Endodermal cell (in vitro differentiated cells): ENCODE data around the gene CADM1. TPM values are rescaled to one million over a fixed set of nuclear protein-coding genes. Genes with fewer than 3 reads are reported as not detected.

ENCODE experiments used
- DNase-seq: peaks from one replicate; pipeline ENCODE4 v3.0.0-alpha.2; 2017
- H3K27ac ChIP-seq: 2 replicates; pipeline ENCODE4 v1.5.1; 2013; ENCODE audit warnings: mild to moderate bottlenecking, low read depth, low read length, moderate library complexity
- H3K27me3 ChIP-seq: 2 replicates; pipeline ENCODE4 v1.6.1; 2013; ENCODE audit warnings: mild to moderate bottlenecking, low read length, moderate library complexity; ENCODE audit not compliant: insufficient read depth, control insufficient read depth, poor library complexity, severe bottlenecking
- H3K36me3 ChIP-seq: 2 replicates; pipeline ENCODE4 v1.7.0; 2013; ENCODE audit warnings: mild to moderate bottlenecking, low read length, moderate library complexity; ENCODE audit not compliant: control insufficient read depth, insufficient read depth
- H3K4me1 ChIP-seq: one replicate; pipeline ENCODE4 v1.7.0; 2013; ENCODE audit warnings: low read length; ENCODE audit not compliant: control insufficient read depth, insufficient read depth
- H3K4me3 ChIP-seq: 2 replicates; pipeline ENCODE4 v1.5.1; 2013; ENCODE audit warnings: mild to moderate bottlenecking, low read length, moderate library complexity
- H3K9ac ChIP-seq: 2 replicates; pipeline ENCODE4 v1.6.1; 2013; ENCODE audit warnings: mild to moderate bottlenecking, low read length, moderate library complexity; ENCODE audit not compliant: poor library complexity, severe bottlenecking; ENCODE audit errors: extremely low read depth
- H3K9me3 ChIP-seq: 2 replicates; pipeline ENCODE4 v1.6.1; 2013; ENCODE audit warnings: mild to moderate bottlenecking, low read length, moderate library complexity; ENCODE audit not compliant: control insufficient read depth
- H3K27ac Mint-ChIP-seq: 2 replicates; pipeline ENCODE4 v1.8.0; 2020; ENCODE audit warnings: mixed read lengths
- H3K27me3 Mint-ChIP-seq: 2 replicates; pipeline ENCODE4 v1.8.0; 2021; ENCODE audit warnings: mild to moderate bottlenecking, mixed read lengths; ENCODE audit not compliant: insufficient read depth
- H3K36me3 Mint-ChIP-seq: 2 replicates; pipeline ENCODE4 v1.8.0; 2020; ENCODE audit warnings: low read depth, mixed read lengths
- H3K4me1 Mint-ChIP-seq: 2 replicates; pipeline ENCODE4 v1.8.0; 2020; ENCODE audit warnings: mixed read lengths
- H3K4me3 Mint-ChIP-seq: 2 replicates; pipeline ENCODE4 v1.8.0; 2020; ENCODE audit warnings: mild to moderate bottlenecking, moderate library complexity, mixed read lengths
- H3K9me3 Mint-ChIP-seq: 2 replicates; pipeline ENCODE4 v1.8.0; 2020; ENCODE audit warnings: mild to moderate bottlenecking, mixed read lengths
- CTCF ChIP-seq: fragments of 200-600 bp; sonication (generic); conservative IDR thresholded peaks from 2 replicates; pipeline ENCODE4 v1.5.0; 2021; ENCODE audit warnings: antibody characterized with exemption, mild to moderate bottlenecking
- WGBS, 2 experiments: methylation state at CpG; one replicate each; pipeline versions ENCODE4 v1.1.5 to v1.1.7; 2013; ENCODE audit warnings: missing lambda C conversion rate in 2 of 2, mixed read lengths in 1 of 2; ENCODE audit not compliant: insufficient coverage in 1 of 2, insufficient read length in 1 of 2; 5-methylcytosine and 5-hydroxymethylcytosine counted together
- total RNA-seq, 2 donors: library from RNA; stranded (reverse); fragmentation: NEBNext Ultra II Directional in 1 of 2; extraction: Animal tissue kit (Norgen Biotek cat#: 25700) in 1 of 2; gene quantifications; 2 replicates in 1 of 2; 3 replicates in 1 of 2; pipeline ENCODE4 v1.2.1, GENCODE V29; 2021

Gene CADM1
- total RNA-seq, 2 donors from 2014 or later = 76.3 to 88.2 TPM

- H3K4me1 ChIP-seq = no peaks in the 10 kb centered on the region
- H3K27me3 ChIP-seq = no peaks in the 10 kb centered on the region
- TF ChIP-seq CTCF = no peak
- no peaks in the 10 kb centered on the region for H3K9me3 ChIP-seq
- no peak overlapping the region for H3K4me3 Mint-ChIP-seq
- DNase-seq = no peak
- H3K27me3 Mint-ChIP-seq = no peaks in the 10 kb centered on the region
- 87% methylated on average over 5 of the region's 5 CpGs; no CpG with 5 or more reads in 1 of the 2 experiments for WGBS, 2 experiments
- H3K9ac ChIP-seq = no peak overlapping the region
- H3K4me1 Mint-ChIP-seq = peaks cover 42% of the 10 kb centered on the region
- H3K4me3 ChIP-seq = no peak overlapping the region
- H3K27ac ChIP-seq = no peak overlapping the region
- no peaks in the 10 kb centered on the region for H3K9me3 Mint-ChIP-seq
- peaks cover 9% of the 10 kb centered on the region for H3K36me3 ChIP-seq
- peaks cover 9% of the 10 kb centered on the region for H3K36me3 Mint-ChIP-seq
- peak overlapping the region; percentile 87 for H3K27ac Mint-ChIP-seq
Observed at GRCh38 chr11:115222863-115223530, 281.2 kb downstream of the CADM1 start.

- Mint-ChIP-seq H3K9me3 (no peaks in the 10 kb centered on the region), H3K4me3 (no peak overlapping the region), H3K36me3 (peaks cover 8% of the 10 kb centered on the region), H3K27me3 (no peaks in the 10 kb centered on the region), H3K4me1 (peaks cover 42% of the 10 kb centered on the region), H3K27ac (peak overlapping the region; percentile 87)
- H3K4me3 ChIP-seq = no peak overlapping the region
- H3K27ac ChIP-seq = no peak overlapping the region
- DNase-seq = peak; percentile 59
- peaks cover 12% of the 10 kb centered on the region for H3K36me3 ChIP-seq
- no peaks in the 10 kb centered on the region for H3K9me3 ChIP-seq
- H3K9ac ChIP-seq = no peak overlapping the region
- WGBS, 2 experiments = 29 to 64% methylated on average over 1 to 5 of the region's 5 CpGs
- H3K27me3 ChIP-seq = no peaks in the 10 kb centered on the region
- no peak for TF ChIP-seq CTCF
- no peaks in the 10 kb centered on the region for H3K4me1 ChIP-seq
Observed at GRCh38 chr11:115222218-115222862, 281.9 kb downstream of the CADM1 start.

- Histone ChIP-seq H3K9me3 (no peaks in the 10 kb centered on the region), H3K4me1 (no peaks in the 10 kb centered on the region), H3K27me3 (no peaks in the 10 kb centered on the region), H3K4me3 (no peak overlapping the region), H3K9ac (no peak overlapping the region), H3K27ac (no peak overlapping the region), H3K36me3 (peaks cover 16% of the 10 kb centered on the region)
- Mint-ChIP-seq H3K9me3 (no peaks in the 10 kb centered on the region), H3K36me3 (peaks cover 7% of the 10 kb centered on the region), H3K27ac (peak overlapping the region; percentile 87), H3K4me3 (no peak overlapping the region), H3K4me1 (peaks cover 42% of the 10 kb centered on the region), H3K27me3 (no peaks in the 10 kb centered on the region)
- peak; percentile 67 for DNase-seq
- no peak for TF ChIP-seq CTCF
- WGBS, 2 experiments = 62 to 67% methylated on average over 1 to 2 of the region's 2 CpGs
Observed at GRCh38 chr11:115221461-115222069, 282.6 kb downstream of the CADM1 start.
